Osteoblast (primary cell): ENCODE results near the gene HYAL2. TPM values are rescaled to one million over a fixed set of nuclear protein-coding genes. Genes with fewer than 3 reads are reported as not detected.
A peak's percentile ranks its signal among the peaks of the same experiment; 100 is the strongest.

Source experiments
- DNase-seq: peaks from one replicate; pipeline ENCODE4 v3.0.0; 2011; ENCODE audit warnings: low spot score, mixed read lengths; ENCODE audit not compliant: insufficient read length; ENCODE audit errors: missing footprints
- H2AFZ ChIP-seq: 2 replicates; pipeline ENCODE4 v1.6.0; 2011; ENCODE audit warnings: mild to moderate bottlenecking, low read length
- H3K27ac ChIP-seq: 2 replicates; pipeline ENCODE4 v1.5.1; 2011; ENCODE audit warnings: mild to moderate bottlenecking, low read depth, low read length, moderate library complexity
- H3K27me3 ChIP-seq: 2 replicates; pipeline ENCODE4 v1.6.0; 2012; ENCODE audit warnings: mild to moderate bottlenecking, control low read depth, inconsistent platforms, low read length, moderate library complexity; ENCODE audit not compliant: insufficient read depth
- H3K36me3 ChIP-seq: 2 replicates; pipeline ENCODE4 v1.5.1; 2011; ENCODE audit warnings: mild to moderate bottlenecking, low read length, control low read depth, moderate library complexity; ENCODE audit not compliant: insufficient read depth
- H3K4me1 ChIP-seq: 2 replicates; pipeline ENCODE4 v1.5.1; 2011; ENCODE audit warnings: mild to moderate bottlenecking, low read length, control low read depth, moderate library complexity; ENCODE audit not compliant: insufficient read depth
- H3K4me2 ChIP-seq: 2 replicates; pipeline ENCODE4 v1.6.0; 2011; ENCODE audit warnings: mild to moderate bottlenecking, low read length; ENCODE audit not compliant: insufficient read depth
- H3K4me3 ChIP-seq: fragments of 200-600 bp; sonication (generic); 3 replicates; pipeline ENCODE4 v1.5.1; 2012; ENCODE audit warnings: mild to moderate bottlenecking, low read length, inconsistent platforms; ENCODE audit not compliant: insufficient read depth
- H3K79me2 ChIP-seq: 2 replicates; pipeline ENCODE4 v1.6.0; 2012; ENCODE audit warnings: mild to moderate bottlenecking, low read length, control low read depth, inconsistent platforms; ENCODE audit not compliant: insufficient read depth
- H3K9me3 ChIP-seq: 2 replicates; pipeline ENCODE4 v1.5.1; 2011; ENCODE audit warnings: low read depth, low read length, control low read depth
- H4K20me1 ChIP-seq: 2 replicates; pipeline ENCODE4 v1.6.0; 2012; ENCODE audit warnings: mild to moderate bottlenecking, low read length, control low read depth; ENCODE audit not compliant: insufficient read depth
- CTCF ChIP-seq: IDR thresholded peaks from 2 replicates; pipeline ENCODE4 v1.5.1; 2011; ENCODE audit warnings: mild to moderate bottlenecking, low read depth, low read length, moderate library complexity; ENCODE audit errors: extremely low read depth
- total RNA-seq: library from RNA; depleted of rRNA; stranded (reverse); fragments of >200 nt; gene quantifications from 2 replicates; pipeline ENCODE4 v1.2.3, GENCODE V29; 2012

The HYAL2 gene
- total RNA-seq, 1 donor, result 32.9 TPM

- Histone ChIP-seq H4K20me1 (peaks cover 2% of the 10 kb centered on the region), H3K79me2 (no peaks in the 10 kb centered on the region), H3K4me1 (peaks cover 4% of the 10 kb centered on the region), H3K9me3 (no peaks in the 10 kb centered on the region), H3K27ac (no peak overlapping the region), H3K4me3 (no peak overlapping the region), H3K27me3 (peaks cover 5% of the 10 kb centered on the region), H2AFZ (no peak overlapping the region), H3K4me2 (no peak overlapping the region), H3K36me3 (no peaks in the 10 kb centered on the region)
- TF ChIP-seq CTCF, result no peak
- DNase-seq, result no peak
Observed at GRCh38 chr3:50365842-50366220, 43.3 kb upstream of the HYAL2 start.

GRCh38 chr3:50365080-50365841, 42.7 kb upstream of the HYAL2 start:
- peaks cover 2% of the 10 kb centered on the region for H4K20me1 ChIP-seq
- H3K36me3 ChIP-seq, result no peaks in the 10 kb centered on the region
- peaks cover 4% of the 10 kb centered on the region for H3K4me1 ChIP-seq
- no peaks in the 10 kb centered on the region for H3K79me2 ChIP-seq
- peak; percentile 99 for DNase-seq
- no peak for TF ChIP-seq CTCF
- peak overlapping the region; percentile 67 for H3K4me3 ChIP-seq
- peak overlapping the region; percentile 73 for H3K4me2 ChIP-seq
- H3K27ac ChIP-seq, result no peak overlapping the region
- H3K9me3 ChIP-seq, result no peaks in the 10 kb centered on the region
- peaks cover 5% of the 10 kb centered on the region for H3K27me3 ChIP-seq
- H2AFZ ChIP-seq, result peak overlapping the region; percentile 41

GRCh38 chr3:50364573-50365079, 42.1 kb upstream of the HYAL2 start:
- peaks cover 2% of the 10 kb centered on the region for H4K20me1 ChIP-seq
- no peaks in the 10 kb centered on the region for H3K9me3 ChIP-seq
- peak overlapping the region; percentile 81 for H2AFZ ChIP-seq
- H3K4me1 ChIP-seq, result peaks cover 7% of the 10 kb centered on the region
- no peak for TF ChIP-seq CTCF
- peaks cover 5% of the 10 kb centered on the region for H3K27me3 ChIP-seq
- H3K79me2 ChIP-seq, result no peaks in the 10 kb centered on the region
- H3K27ac ChIP-seq, result no peak overlapping the region
- DNase-seq, result peak; percentile 97
- no peaks in the 10 kb centered on the region for H3K36me3 ChIP-seq
- H3K4me3 ChIP-seq, result peak overlapping the region; percentile 67
- peak overlapping the region; percentile 73 for H3K4me2 ChIP-seq

- no peak for TF ChIP-seq CTCF
- Histone ChIP-seq H3K27me3 (no peaks in the 10 kb centered on the region), H4K20me1 (peaks cover 42% of the 10 kb centered on the region), H3K27ac (no peak overlapping the region), H3K4me1 (peaks cover 37% of the 10 kb centered on the region), H3K4me2 (peak overlapping the region; percentile 85), H2AFZ (peak overlapping the region; percentile 92), H3K9me3 (no peaks in the 10 kb centered on the region), H3K79me2 (peaks cover 45% of the 10 kb centered on the region), H3K36me3 (peaks cover 24% of the 10 kb centered on the region), H3K4me3 (peak overlapping the region; percentile 92)
- no peak for DNase-seq
Observed at GRCh38 chr3:50359760-50360110, 37.2 kb upstream of the HYAL2 start.
